ENCODE data around the gene PDGFRB. TPM values are rescaled to one million over a fixed set of nuclear protein-coding genes. Genes with fewer than 3 reads are reported as not detected.

PDGFRB gene
- total RNA-seq, 1 donor from 2014 or later = 11.5 TPM

- ATAC-seq = no peak
Observed at GRCh38 chr5:150181766-150182545, 26.3 kb upstream of the PDGFRB start.

- ATAC-seq = no peak
Observed at GRCh38 chr5:150181027-150181426, 25.4 kb upstream of the PDGFRB start.

DNA sequence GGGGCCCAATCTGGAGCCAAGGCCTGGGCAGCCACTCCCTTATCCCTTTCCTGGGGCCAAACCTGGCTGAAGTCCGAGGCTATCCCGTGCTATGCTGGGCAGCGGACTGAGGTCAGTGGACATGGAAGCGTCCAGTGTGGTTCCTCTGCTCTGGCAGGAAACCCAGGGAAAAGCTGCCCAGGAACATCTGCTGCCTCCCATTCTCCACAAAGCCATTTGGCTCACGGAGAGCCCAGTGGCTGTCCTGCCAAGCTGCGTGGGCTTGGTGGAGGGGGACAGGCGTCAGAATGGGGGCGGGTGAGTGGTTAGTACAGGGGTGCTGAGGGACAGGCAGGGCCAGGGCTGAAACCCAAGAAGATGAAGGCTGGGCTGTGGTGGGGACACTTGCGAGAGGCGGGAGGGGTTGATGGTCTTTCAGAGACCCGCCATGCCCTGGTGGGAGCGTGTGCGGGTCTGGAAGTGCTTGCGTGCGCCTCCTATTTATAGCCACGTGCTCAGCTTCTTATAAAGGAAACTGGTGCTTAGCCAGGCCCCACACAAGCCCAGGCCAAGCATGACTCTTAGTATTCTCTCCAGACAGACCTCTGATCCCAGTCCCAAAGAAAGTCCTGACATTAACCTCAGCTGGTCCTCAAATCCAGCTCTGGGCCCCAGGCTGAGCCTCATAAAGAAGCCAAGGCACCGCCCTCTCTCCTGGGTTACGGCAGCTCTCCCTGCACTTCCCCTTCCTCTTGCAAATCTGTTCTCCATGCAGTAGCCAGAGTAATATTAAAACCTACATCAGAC lies 24.8 kb upstream of the PDGFRB start:
- ATAC-seq = no peak

DNA sequence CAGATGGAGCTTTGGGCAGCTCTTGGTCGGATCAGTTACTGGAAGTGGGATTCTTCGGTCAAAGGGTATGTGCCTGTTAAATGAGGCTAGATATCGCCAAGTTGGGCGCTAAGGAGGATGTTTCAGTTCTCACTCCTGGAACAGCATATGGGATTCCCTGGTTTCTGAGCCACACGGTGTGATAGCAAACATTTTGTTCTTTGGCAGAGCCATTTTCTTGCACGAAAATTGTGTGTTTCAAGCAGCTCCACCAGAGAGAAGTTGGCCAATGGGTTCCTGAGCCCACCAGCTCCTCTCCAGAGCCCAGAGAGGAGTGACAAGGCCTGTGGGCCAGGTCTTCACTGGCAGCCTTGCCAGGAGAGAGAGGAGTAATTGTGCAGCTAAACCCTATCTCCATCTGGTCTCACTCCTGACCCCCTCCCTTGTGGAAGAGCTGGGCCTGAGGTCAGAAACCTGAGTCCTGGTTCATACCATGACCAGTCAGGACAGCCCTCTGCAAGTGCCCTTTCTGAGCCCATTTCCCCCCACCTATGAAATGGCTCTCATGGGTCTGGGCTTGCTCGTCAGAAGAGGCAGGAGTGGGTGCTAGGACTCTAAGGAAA lies 23.5 kb upstream of the PDGFRB start:
- ATAC-seq = no peak

DNA sequence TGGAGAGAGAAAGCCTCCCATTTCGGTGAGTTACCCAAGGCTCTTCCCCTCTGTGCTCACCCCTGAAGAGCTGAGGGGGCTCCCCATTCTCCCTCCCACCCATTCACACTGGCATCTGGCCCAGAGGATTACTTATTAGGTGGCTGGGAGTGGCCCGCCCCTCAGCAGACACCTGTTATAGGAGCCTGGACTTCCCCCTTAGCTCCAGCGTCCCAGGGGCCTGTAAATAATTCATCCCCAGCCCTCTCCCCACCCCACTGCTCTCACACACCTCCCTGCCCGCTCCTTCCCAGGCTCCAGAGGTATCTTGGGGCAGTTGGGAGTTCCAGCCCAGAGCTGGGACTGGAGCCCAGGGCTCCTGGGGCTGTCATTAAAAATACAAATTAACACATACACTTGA lies 22.6 kb upstream of the PDGFRB start:
- ATAC-seq = no peak

DNA sequence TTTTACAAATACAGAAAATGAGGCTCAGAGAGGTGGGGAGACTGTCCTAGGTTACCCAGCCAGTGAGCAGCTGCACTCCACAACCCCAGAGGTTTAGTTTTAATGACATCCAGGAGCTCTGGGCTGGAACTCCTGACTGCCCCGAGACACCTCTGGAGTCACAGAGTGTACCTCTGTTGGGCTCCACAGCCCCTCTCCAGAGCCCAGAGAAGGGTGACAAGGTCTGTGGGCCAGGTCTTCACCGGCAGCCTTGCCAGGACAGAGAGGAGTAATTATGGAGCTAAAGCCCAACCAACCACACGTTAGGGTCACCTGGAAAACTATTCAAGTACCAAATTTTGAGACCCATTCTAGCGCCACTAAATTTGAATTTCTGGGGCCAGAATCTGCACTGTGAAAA lies 22.1 kb upstream of the PDGFRB start:
- ATAC-seq = no peak

DNA sequence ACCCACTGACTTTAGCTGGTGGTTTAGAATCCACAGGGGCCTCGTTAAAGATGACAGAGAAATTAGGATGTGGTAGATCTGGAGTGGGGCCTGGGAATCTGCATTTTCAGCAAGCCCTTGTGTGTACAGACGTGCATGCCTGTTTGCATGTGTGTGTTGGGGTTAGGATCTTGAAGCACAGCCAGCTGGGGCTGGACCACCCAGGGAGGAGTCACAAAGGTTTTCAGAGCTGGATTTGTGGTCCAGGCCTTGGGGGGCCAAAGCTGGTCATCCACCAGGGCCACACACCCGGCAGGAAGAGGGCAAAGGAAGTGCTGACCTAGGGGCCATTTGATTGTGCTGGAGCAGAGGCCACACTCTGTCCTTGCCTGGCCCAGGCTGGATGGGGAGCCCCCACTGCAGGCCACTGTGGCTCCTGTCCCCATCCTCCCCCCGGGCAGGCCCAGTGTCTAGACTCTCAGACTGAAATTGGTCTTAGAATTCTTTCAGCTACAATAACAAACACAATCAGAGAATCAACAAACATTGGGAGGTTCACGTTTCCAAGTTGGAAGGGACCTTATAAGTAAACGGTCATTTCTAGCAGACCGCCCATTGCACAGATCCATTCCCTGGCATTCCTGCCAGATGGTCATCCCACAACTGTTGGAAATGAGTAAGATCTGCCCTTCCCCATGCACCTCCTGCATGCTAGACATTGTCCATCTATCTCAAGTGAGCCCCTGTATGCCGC lies 21.3 kb upstream of the PDGFRB start:
- ATAC-seq = no peak

- no peak for ATAC-seq
Observed at GRCh38 chr5:150175536-150175935, 19.9 kb upstream of the PDGFRB start.

GRCh38 chr5:150175076-150175475 lies 19.4 kb upstream of the PDGFRB start:
- ATAC-seq = no peak

- ATAC-seq = no peak
Observed at GRCh38 chr5:150174285-150174684, 18.6 kb upstream of the PDGFRB start.

GRCh38 chr5:150173161-150173560 lies 17.5 kb upstream of the PDGFRB start:
- no peak for ATAC-seq

- ATAC-seq = no peak
Observed at GRCh38 chr5:150172556-150172955, 16.9 kb upstream of the PDGFRB start.

- no peak for ATAC-seq
Observed at GRCh38 chr5:150172145-150172544, 16.5 kb upstream of the PDGFRB start.

DNA sequence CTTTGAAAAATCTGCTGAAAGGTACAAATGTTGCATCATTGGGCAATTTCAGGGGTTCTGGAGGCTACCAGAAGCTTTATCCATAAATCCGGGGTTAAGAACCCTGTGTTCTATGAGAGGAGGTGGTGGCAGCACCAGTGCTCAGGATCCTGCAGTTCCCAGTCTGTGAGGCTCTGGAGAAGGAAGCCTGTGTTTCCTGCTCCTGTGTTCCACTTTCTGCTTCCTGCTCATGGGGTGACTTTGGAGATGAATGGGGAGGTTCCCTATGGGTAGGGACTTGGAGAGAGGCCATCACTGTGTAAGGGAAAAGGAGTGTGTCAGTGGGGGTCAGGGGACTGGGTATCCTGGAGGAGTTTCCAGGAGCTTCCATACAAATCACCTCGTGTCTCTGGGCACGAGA lies 13.2 kb upstream of the PDGFRB start:
- no peak for ATAC-seq

DNA sequence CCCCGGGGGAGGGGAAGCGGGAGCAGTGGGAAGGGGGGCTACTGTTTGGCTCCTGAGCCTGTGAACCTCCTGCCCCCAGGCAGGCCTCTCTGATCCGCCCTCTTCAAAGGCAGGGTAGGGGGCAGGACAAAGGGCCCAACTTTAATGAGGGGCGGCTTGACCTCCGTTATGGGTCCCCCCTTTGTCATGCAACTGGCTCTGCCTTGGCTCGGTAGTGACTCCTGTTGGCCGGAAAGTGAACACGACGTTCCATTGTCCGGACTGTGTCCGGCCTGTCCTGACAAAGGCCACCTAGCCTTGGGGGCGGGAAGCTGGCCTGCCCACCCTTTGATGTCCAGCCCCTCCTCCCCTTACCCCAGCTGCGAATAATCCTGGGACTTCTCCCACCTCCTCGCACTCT lies 12.3 kb upstream of the PDGFRB start:
- ATAC-seq = no peak

- no peak for ATAC-seq
Observed at GRCh38 chr5:150167512-150167850, 11.8 kb upstream of the PDGFRB start.

- ATAC-seq = no peak
Observed at GRCh38 chr5:150166650-150167511, 11.2 kb upstream of the PDGFRB start, which contains the start of gene CDX1. Gene CDX1, plus strand, starts transcription at chr5:150166778. Its CDS starts 99 bp downstream, at chr5:150166877.

- ATAC-seq = no peak
Observed at GRCh38 chr5:150166037-150166649, 10.5 kb upstream of the PDGFRB start.

- ATAC-seq = no peak
Observed at GRCh38 chr5:150164211-150164980, 8.8 kb upstream of the PDGFRB start.

DNA sequence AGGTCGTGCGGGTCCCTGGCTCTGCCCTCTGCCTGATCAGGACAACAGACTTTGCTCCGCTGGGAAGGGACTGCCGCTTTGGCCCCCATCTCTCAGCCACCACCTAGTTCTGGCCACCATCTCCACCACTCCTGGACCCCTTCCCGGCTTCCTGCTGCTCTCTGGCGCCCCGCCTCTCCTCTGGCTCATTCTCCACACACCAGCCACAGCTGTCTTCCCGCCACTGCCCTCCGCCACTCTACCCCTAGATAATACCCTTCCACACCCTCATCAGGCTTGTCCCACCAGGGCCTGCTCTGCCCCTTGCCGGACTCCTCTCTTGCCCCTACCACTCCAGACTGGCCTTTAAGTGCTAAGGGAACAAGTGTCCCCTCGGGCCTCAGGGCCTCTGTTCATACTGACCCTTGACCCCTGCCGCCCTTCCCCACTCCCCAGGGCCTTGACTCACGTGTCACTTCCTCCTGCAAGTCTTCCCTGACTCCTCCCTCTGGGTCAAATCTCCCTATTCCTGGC lies 8.0 kb upstream of the PDGFRB start:
- no peak for ATAC-seq
